Duodenal mucosa (tissue), 2 donors: ENCODE measurements around the gene ADD2.
"Not testable (repeated sequence)": the region's sequence is repeated elsewhere in the genome, so short reads cannot be mapped to it uniquely, and the experiment has no call there.

Experiments
- H3K27ac ChIP-seq: one replicate; pipeline ENCODE4 v1.7.0; 2013; ENCODE audit warnings: low read depth, low read length
- H3K27me3 ChIP-seq, 2 donors: one replicate each; pipeline ENCODE4 v1.7.0; 2013; ENCODE audit warnings: low read length in 2 of 2, control low read depth in 1 of 2; ENCODE audit not compliant: insufficient read depth in 2 of 2, control insufficient read depth in 1 of 2
- H3K36me3 ChIP-seq, 2 donors: one replicate each; pipeline ENCODE4 v1.7.0; 2013; ENCODE audit warnings: low read length in 2 of 2, control low read depth in 1 of 2; ENCODE audit not compliant: insufficient read depth in 2 of 2, control insufficient read depth in 1 of 2
- H3K4me1 ChIP-seq, 2 donors: one replicate each; pipeline ENCODE4 v1.7.0; 2013; ENCODE audit warnings: low read length in 2 of 2, control low read depth in 1 of 2; ENCODE audit not compliant: insufficient read depth in 2 of 2, control insufficient read depth in 1 of 2
- H3K4me3 ChIP-seq, 2 donors: one replicate each; pipeline ENCODE4 v1.7.0; 2013; ENCODE audit warnings: low read length in 2 of 2, low read depth in 1 of 2
- H3K9ac ChIP-seq, 2 donors: one replicate each; pipeline ENCODE4 v1.7.0; 2013; ENCODE audit warnings: low read length in 2 of 2, low read depth in 1 of 2
- H3K9me3 ChIP-seq, 2 donors: one replicate each; pipeline ENCODE4 v1.7.0; 2013; ENCODE audit warnings: low read length in 2 of 2, control low read depth in 1 of 2; ENCODE audit not compliant: control insufficient read depth in 1 of 2

ADD2 gene

GRCh38 chr2:70626254-70626990 is 141.6 kb downstream of the ADD2 start:
- H3K36me3 ChIP-seq: no peaks in the 10 kb centered on the region
- H3K27ac ChIP-seq: no peak overlapping the region
- H3K4me3 ChIP-seq: peak overlapping the region in 1 of 2 donors; percentile 9
- no peaks in the 10 kb centered on the region for H3K27me3 ChIP-seq
- H3K9ac ChIP-seq: no peak overlapping the region
- no peaks in the 10 kb centered on the region for H3K4me1 ChIP-seq
- H3K9me3 ChIP-seq: no peaks in the 10 kb centered on the region

- not testable (repeated sequence) for H3K27me3 ChIP-seq, H3K9me3 ChIP-seq, H3K9ac ChIP-seq, H3K4me3 ChIP-seq, H3K4me1 ChIP-seq, H3K27ac ChIP-seq, H3K36me3 ChIP-seq
Measured at GRCh38 chr2:70621536-70621935, 146.5 kb downstream of the ADD2 start.

GRCh38 chr2:70620020-70620419 is 148.0 kb downstream of the ADD2 start:
- H3K4me1 ChIP-seq: peaks cover 0 to 3% of the 10 kb centered on the region in 2 donors

GRCh38 chr2:70619167-70619566 is 148.8 kb downstream of the ADD2 start:
- Histone ChIP-seq H3K36me3 (no peaks in the 10 kb centered on the region), H3K9me3 (no peaks in the 10 kb centered on the region), H3K4me1 (peaks cover 0 to 3% of the 10 kb centered on the region in 2 donors), H3K4me3 (no peak overlapping the region), H3K27ac (no peak overlapping the region), H3K9ac (no peak overlapping the region), H3K27me3 (no peaks in the 10 kb centered on the region)

More at GRCh38 chr2:70620020-70620419, 148.0 kb downstream of the ADD2 start:
- H3K27ac ChIP-seq: no peak overlapping the region
- no peaks in the 10 kb centered on the region for H3K27me3 ChIP-seq
- no peaks in the 10 kb centered on the region for H3K36me3 ChIP-seq
- H3K9me3 ChIP-seq: no peaks in the 10 kb centered on the region
- H3K9ac ChIP-seq: no peak overlapping the region
- H3K4me3 ChIP-seq: no peak overlapping the region

- Histone ChIP-seq H3K9me3 (no peaks in the 10 kb centered on the region), H3K4me1 (peaks cover 0 to 3% of the 10 kb centered on the region in 2 donors), H3K27ac (no peak overlapping the region), H3K4me3 (no peak overlapping the region), H3K9ac (no peak overlapping the region), H3K36me3 (no peaks in the 10 kb centered on the region), H3K27me3 (no peaks in the 10 kb centered on the region)
Measured at GRCh38 chr2:70616168-70616694, 151.8 kb downstream of the ADD2 start.

GRCh38 chr2:70615222-70615621 is 152.8 kb downstream of the ADD2 start:
- Histone ChIP-seq H3K4me3 (no peak overlapping the region), H3K27ac (no peak overlapping the region), H3K9me3 (no peaks in the 10 kb centered on the region), H3K4me1 (peaks cover 0 to 3% of the 10 kb centered on the region in 2 donors), H3K9ac (no peak overlapping the region), H3K27me3 (no peaks in the 10 kb centered on the region), H3K36me3 (no peaks in the 10 kb centered on the region)

GRCh38 chr2:70613521-70613920 is 154.5 kb downstream of the ADD2 start:
- no peak overlapping the region for H3K4me3 ChIP-seq
- no peaks in the 10 kb centered on the region for H3K9me3 ChIP-seq
- no peak overlapping the region for H3K9ac ChIP-seq
- no peaks in the 10 kb centered on the region for H3K27me3 ChIP-seq
- no peak overlapping the region for H3K27ac ChIP-seq
- no peaks in the 10 kb centered on the region for H3K36me3 ChIP-seq
- H3K4me1 ChIP-seq: peaks cover 0 to 3% of the 10 kb centered on the region in 2 donors

GRCh38 chr2:70612574-70612973 is 155.4 kb downstream of the ADD2 start:
- no peaks in the 10 kb centered on the region for H3K27me3 ChIP-seq

GRCh38 chr2:70608373-70608772 is 159.6 kb downstream of the ADD2 start:
- Histone ChIP-seq H3K4me1 (peaks cover 0 to 7% of the 10 kb centered on the region in 2 donors), H3K4me3 (no peak overlapping the region), H3K36me3 (no peaks in the 10 kb centered on the region), H3K27me3 (no peaks in the 10 kb centered on the region), H3K27ac (no peak overlapping the region), H3K9me3 (no peaks in the 10 kb centered on the region), H3K9ac (no peak overlapping the region)

More at GRCh38 chr2:70612574-70612973, 155.4 kb downstream of the ADD2 start:
- H3K9ac ChIP-seq: no peak overlapping the region
- no peaks in the 10 kb centered on the region for H3K36me3 ChIP-seq
- no peak overlapping the region for H3K27ac ChIP-seq
- no peak overlapping the region for H3K4me3 ChIP-seq
- peaks cover 0 to 5% of the 10 kb centered on the region in 2 donors for H3K4me1 ChIP-seq
- no peaks in the 10 kb centered on the region for H3K9me3 ChIP-seq

- no peak overlapping the region for H3K4me3 ChIP-seq
- H3K4me1 ChIP-seq: peaks cover 0 to 7% of the 10 kb centered on the region in 2 donors
- H3K36me3 ChIP-seq: no peaks in the 10 kb centered on the region
- H3K27ac ChIP-seq: no peak overlapping the region
- H3K27me3 ChIP-seq: no peaks in the 10 kb centered on the region
- H3K9ac ChIP-seq: no peak overlapping the region
- H3K9me3 ChIP-seq: no peaks in the 10 kb centered on the region
Measured at GRCh38 chr2:70607121-70607561, 160.9 kb downstream of the ADD2 start.
